H9 (cell line): ENCODE results near the gene DCPS. TPM values are rescaled to one million over a fixed set of nuclear protein-coding genes. Genes with fewer than 3 reads are reported as not detected.

Experiments used
- DNase-seq: peaks from one replicate; pipeline ENCODE4 v3.0.0-alpha.2; 2017
- H2AFZ ChIP-seq: one replicate; pipeline ENCODE4 v1.6.1; 2013; ENCODE audit warnings: mild to moderate bottlenecking, low read length, control low read depth, moderate library complexity
- H2AK5ac ChIP-seq: 2 replicates; pipeline ENCODE4 v1.6.1; 2013; ENCODE audit warnings: low read length, control low read depth, mixed read lengths; ENCODE audit not compliant: insufficient read length
- H2BK120ac ChIP-seq: one replicate; pipeline ENCODE4 v1.6.1; 2013; ENCODE audit warnings: low read depth, mild to moderate bottlenecking, low read length, control low read depth, inconsistent platforms; ENCODE audit not compliant: poor library complexity, severe bottlenecking
- H2BK12ac ChIP-seq: 2 replicates; pipeline ENCODE4 v1.6.1; 2013; ENCODE audit warnings: low read length, control low read depth, mixed read lengths, low read depth; ENCODE audit not compliant: insufficient read length
- H2BK15ac ChIP-seq: 2 replicates; pipeline ENCODE4 v1.6.1; 2013; ENCODE audit warnings: low read depth, low read length, control low read depth
- H2BK20ac ChIP-seq: one replicate; pipeline ENCODE4 v1.6.1; 2013; ENCODE audit warnings: low read depth, mild to moderate bottlenecking, low read length, control low read depth, inconsistent platforms; ENCODE audit not compliant: poor library complexity, severe bottlenecking
- H2BK5ac ChIP-seq: 2 replicates; pipeline ENCODE4 v1.6.1; 2013; ENCODE audit warnings: low read length, control low read depth, mixed read lengths; ENCODE audit not compliant: insufficient read length
- H3K14ac ChIP-seq: 2 replicates; pipeline ENCODE4 v1.6.1; 2013; ENCODE audit warnings: low read length, control low read depth; ENCODE audit not compliant: insufficient read depth
- H3K18ac ChIP-seq: 2 replicates; pipeline ENCODE4 v1.6.1; 2013; ENCODE audit warnings: low read depth, mild to moderate bottlenecking, mixed read lengths, low read length, control low read depth; ENCODE audit not compliant: insufficient read length
- H3K23ac ChIP-seq: 2 replicates; pipeline ENCODE4 v1.6.1; 2013; ENCODE audit warnings: low read length, control low read depth, mixed read lengths, low read depth; ENCODE audit not compliant: insufficient read length
- H3K23me2 ChIP-seq: 2 replicates; pipeline ENCODE4 v1.6.1; 2013; ENCODE audit warnings: low read depth, mild to moderate bottlenecking, mixed read lengths, low read length, control low read depth; ENCODE audit not compliant: insufficient read length, poor library complexity, severe bottlenecking
- H3K27ac ChIP-seq: 2 replicates; pipeline ENCODE4 v1.5.1; 2013; ENCODE audit warnings: low read length, control low read depth, mixed read lengths, low read depth; ENCODE audit not compliant: insufficient read length
- H3K27me3 ChIP-seq: 2 replicates; pipeline ENCODE4 v1.6.1; 2013; ENCODE audit warnings: low read length, control low read depth, inconsistent platforms; ENCODE audit not compliant: insufficient read depth
- H3K4ac ChIP-seq: 2 replicates; pipeline ENCODE4 v1.6.1; 2013; ENCODE audit warnings: low read depth, mild to moderate bottlenecking, control low read depth, inconsistent platforms, low read length, moderate library complexity
- H3K4me1 ChIP-seq: 2 replicates; pipeline ENCODE4 v1.6.1; 2013; ENCODE audit warnings: low read length, control low read depth, inconsistent platforms; ENCODE audit not compliant: insufficient read depth
- H3K4me2 ChIP-seq: 2 replicates; pipeline ENCODE4 v1.6.1; 2013; ENCODE audit warnings: low read length, control low read depth, mixed read lengths; ENCODE audit not compliant: insufficient read length, insufficient read depth
- H3K56ac ChIP-seq: 2 replicates; pipeline ENCODE4 v1.6.1; 2013; ENCODE audit warnings: low read depth, mild to moderate bottlenecking, mixed read lengths, low read length, control low read depth; ENCODE audit not compliant: insufficient read length
- H3K79me1 ChIP-seq: 2 replicates; pipeline ENCODE4 v1.6.1; 2013; ENCODE audit warnings: low read depth, mild to moderate bottlenecking, moderate library complexity, low read length, control low read depth, inconsistent platforms; ENCODE audit not compliant: insufficient read depth, poor library complexity, severe bottlenecking
- H3K79me2 ChIP-seq: 2 replicates; pipeline ENCODE4 v1.6.1; 2013; ENCODE audit warnings: low read length, control low read depth, inconsistent platforms; ENCODE audit not compliant: insufficient read depth
- H3K9ac ChIP-seq: 2 replicates; pipeline ENCODE4 v1.6.1; 2013; ENCODE audit warnings: low read length, control low read depth, mixed read lengths; ENCODE audit not compliant: insufficient read length; ENCODE audit errors: extremely low read depth
- H3K9me3 ChIP-seq: one replicate; pipeline ENCODE4 v1.6.1; 2013; ENCODE audit warnings: low read depth, low read length, inconsistent platforms; ENCODE audit not compliant: control insufficient read depth
- H3T11ph ChIP-seq: one replicate; pipeline ENCODE4 v1.6.1; 2013; ENCODE audit warnings: mild to moderate bottlenecking, low read length, control low read depth, inconsistent platforms
- H4K20me1 ChIP-seq: one replicate; pipeline ENCODE4 v1.6.1; 2013; ENCODE audit not compliant: control insufficient read depth, insufficient read length, insufficient read depth
- H4K5ac ChIP-seq: 2 replicates; pipeline ENCODE4 v1.6.1; 2013; ENCODE audit warnings: low read depth, mild to moderate bottlenecking, mixed read lengths, low read length, control low read depth; ENCODE audit not compliant: insufficient read length
- H4K8ac ChIP-seq: replicated peaks from 2 replicates; pipeline ENCODE4 v1.6.1; 2013; ENCODE audit warnings: low read length, control low read depth, mixed read lengths, low read depth; ENCODE audit not compliant: insufficient read length
- H4K91ac ChIP-seq: 2 replicates; pipeline ENCODE4 v1.6.1; 2013; ENCODE audit warnings: low read depth, mild to moderate bottlenecking, moderate library complexity, mixed read lengths, low read length, control low read depth; ENCODE audit not compliant: insufficient read length
- H3K27ac Mint-ChIP-seq, 3 experiments: 2 replicates in 2 of 3; 3 replicates in 1 of 3; pipeline ENCODE4 v1.8.0; 2020 to 2021; ENCODE audit warnings: mixed read lengths in 3 of 3, mild to moderate bottlenecking in 1 of 3, moderate library complexity in 1 of 3
- H3K27me3 Mint-ChIP-seq: 2 replicates; pipeline ENCODE4 v1.8.0; 2021; ENCODE audit warnings: low read depth, mild to moderate bottlenecking, moderate library complexity, mixed read lengths
- H3K36me3 Mint-ChIP-seq, 3 experiments: 2 replicates in 2 of 3; 3 replicates in 1 of 3; pipeline ENCODE4 v1.8.0; 2020 to 2021; ENCODE audit warnings: low read depth in 3 of 3, mixed read lengths in 3 of 3; ENCODE audit not compliant: insufficient read depth in 1 of 3
- H3K4me1 Mint-ChIP-seq, 2 experiments: 2 replicates each; pipeline ENCODE4 v1.8.0; 2020; ENCODE audit warnings: mixed read lengths in 2 of 2
- H3K4me3 Mint-ChIP-seq, 2 experiments: 2 replicates in 1 of 2; 3 replicates in 1 of 2; pipeline ENCODE4 v1.8.0; 2020 to 2021; ENCODE audit warnings: mild to moderate bottlenecking in 2 of 2, mixed read lengths in 2 of 2, moderate library complexity in 1 of 2
- H3K9me3 Mint-ChIP-seq, 2 experiments: 2 replicates in 1 of 2; 3 replicates in 1 of 2; pipeline ENCODE4 v1.8.0; 2020; ENCODE audit warnings: mild to moderate bottlenecking in 2 of 2, mixed read lengths in 2 of 2, moderate library complexity in 1 of 2
- CTCF ChIP-seq: fragments of 200-600 bp; sonication (generic); conservative IDR thresholded peaks from 3 replicates; pipeline ENCODE4 v1.8.0; 2021; ENCODE audit warnings: antibody characterized with exemption, mild to moderate bottlenecking
- whole genome bisulfite sequencing: extraction: QIAGEN DNeasy Blood & Tissue Kit; methylation state at CpG from one replicate; pipeline ENCODE4 v1.1.7; 2013; ENCODE audit warnings: missing lambda C conversion rate, low lambda C conversion rate, mixed read lengths; ENCODE audit not compliant: insufficient read length; ENCODE audit errors: extremely low coverage; 5-methylcytosine and 5-hydroxymethylcytosine counted together
- total RNA-seq: library from RNA; stranded (reverse); gene quantifications from 2 replicates; pipeline ENCODE4 v1.2.1, GENCODE V29; 2021

The DCPS gene
- total RNA-seq, 1 experiment from 2014 or later, result 27.7 TPM

- Histone ChIP-seq H3K79me2 (no peaks in the 10 kb centered on the region), H4K5ac (no peak overlapping the region), H3K9me3 (no peaks in the 10 kb centered on the region), H3K56ac (no peak overlapping the region), H2AFZ (no peak overlapping the region), H3K23ac (no peak overlapping the region), H3K79me1 (no peaks in the 10 kb centered on the region), H3K14ac (no peak overlapping the region), H3K9ac (no peak overlapping the region), H2BK5ac (no peak overlapping the region), H4K91ac (no peak overlapping the region), H3K4me2 (no peak overlapping the region), H3T11ph (no peak overlapping the region), H2BK20ac (no peak overlapping the region), H4K20me1 (peaks cover 2% of the 10 kb centered on the region), H3K4ac (no peak overlapping the region), H3K18ac (no peak overlapping the region), H3K4me1 (no peaks in the 10 kb centered on the region), H4K8ac (no peak overlapping the region), H2BK15ac (no peak overlapping the region), H3K23me2 (no peaks in the 10 kb centered on the region), H3K27ac (no peak overlapping the region), H2BK12ac (no peak overlapping the region), H2AK5ac (no peak overlapping the region), H2BK120ac (no peak overlapping the region), H3K27me3 (no peaks in the 10 kb centered on the region)
- no peak overlapping the region for H3K27ac Mint-ChIP-seq
- WGBS, result no CpG with 5 or more reads among the region's 5 CpGs
- no peaks in the 10 kb centered on the region for H3K4me1 Mint-ChIP-seq
- H3K4me3 Mint-ChIP-seq, result peak overlapping the region in 1 of 2 experiments; percentile 21; a peak in 1 of 5 replicates
- no peak for TF ChIP-seq CTCF
- no peak for DNase-seq
- H3K36me3 Mint-ChIP-seq, result peaks cover 5 to 18% (median 16%) of the 10 kb centered on the region in 3 experiments; a peak in 6 of 7 replicates
- H3K9me3 Mint-ChIP-seq, result no peaks in the 10 kb centered on the region
- no peaks in the 10 kb centered on the region; the same call in 1 of the 2 replicates for H3K27me3 Mint-ChIP-seq
Observed at GRCh38 chr11:126319374-126319740, 15.5 kb downstream of the DCPS start.
